GM19372 (cell line): ENCODE results near the gene NF1.
"Not testable (repeated sequence)": the region's sequence is repeated elsewhere in the genome, so short reads cannot be mapped to it uniquely, and the experiment has no call there.

Experiments used
- ATAC-seq: cut with Tn5 transposase; IDR thresholded peaks from one replicate; pipeline ENCODE4 v1.9.1; 2021; ENCODE audit warnings: mild to moderate bottlenecking, low read depth, moderate library complexity; ENCODE audit not compliant: unreplicated experiment

Gene NF1

GRCh38 chr17:31318851-31319661, 224.3 kb downstream of the NF1 start:
- ATAC-seq: no peak

- ATAC-seq: no peak
Measured at GRCh38 chr17:31320241-31320640, 225.5 kb downstream of the NF1 start.

- ATAC-seq: no peak
Measured at GRCh38 chr17:31320791-31321190, 226.0 kb downstream of the NF1 start.

GRCh38 chr17:31321481-31321880, 226.7 kb downstream of the NF1 start, which contains the start of gene EVI2A:
Gene EVI2A, minus strand, starts transcription at chr17:31321622. Its CDS starts 2,609 bp downstream, at chr17:31319013.
- peak; percentile 48 for ATAC-seq

DNA sequence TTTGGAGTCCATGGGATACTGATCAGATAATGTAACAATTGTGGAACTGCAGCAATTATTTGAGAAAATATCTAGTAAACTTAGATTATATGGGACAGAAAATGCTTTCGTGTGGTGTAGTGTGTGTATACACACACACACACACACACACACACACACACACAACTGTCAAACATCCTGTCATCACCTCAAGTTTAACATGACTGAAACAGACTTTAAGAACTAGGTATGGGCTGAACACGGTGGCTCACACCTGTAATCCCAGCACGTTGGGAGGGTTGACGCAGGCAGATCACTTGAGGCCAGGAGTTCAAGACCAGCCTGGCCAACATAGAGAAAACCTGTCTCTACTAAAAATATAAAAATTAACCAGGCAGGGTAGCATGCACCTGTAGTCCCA, 227.2 kb downstream of the NF1 start:
- ATAC-seq: no peak

DNA sequence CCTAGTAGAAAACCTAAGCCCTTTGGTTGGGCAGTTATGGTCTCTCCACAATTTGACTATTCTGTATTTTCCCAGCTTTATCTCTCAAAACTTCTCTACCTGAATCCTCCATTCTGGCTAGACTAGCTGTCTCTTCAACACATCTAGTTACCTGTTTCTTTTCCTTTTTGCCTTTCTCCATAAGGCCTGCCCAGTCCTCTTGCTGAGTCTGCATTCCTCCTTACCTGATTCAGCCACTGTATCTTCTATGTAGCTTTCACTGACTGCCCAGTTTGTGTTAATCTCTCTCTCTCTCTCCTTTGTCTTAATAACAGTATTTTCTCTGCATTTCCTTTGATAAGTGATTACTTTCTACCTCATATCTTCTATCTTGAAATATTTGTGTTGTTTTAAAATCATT, 228.8 kb downstream of the NF1 start:
- no peak for ATAC-seq

DNA sequence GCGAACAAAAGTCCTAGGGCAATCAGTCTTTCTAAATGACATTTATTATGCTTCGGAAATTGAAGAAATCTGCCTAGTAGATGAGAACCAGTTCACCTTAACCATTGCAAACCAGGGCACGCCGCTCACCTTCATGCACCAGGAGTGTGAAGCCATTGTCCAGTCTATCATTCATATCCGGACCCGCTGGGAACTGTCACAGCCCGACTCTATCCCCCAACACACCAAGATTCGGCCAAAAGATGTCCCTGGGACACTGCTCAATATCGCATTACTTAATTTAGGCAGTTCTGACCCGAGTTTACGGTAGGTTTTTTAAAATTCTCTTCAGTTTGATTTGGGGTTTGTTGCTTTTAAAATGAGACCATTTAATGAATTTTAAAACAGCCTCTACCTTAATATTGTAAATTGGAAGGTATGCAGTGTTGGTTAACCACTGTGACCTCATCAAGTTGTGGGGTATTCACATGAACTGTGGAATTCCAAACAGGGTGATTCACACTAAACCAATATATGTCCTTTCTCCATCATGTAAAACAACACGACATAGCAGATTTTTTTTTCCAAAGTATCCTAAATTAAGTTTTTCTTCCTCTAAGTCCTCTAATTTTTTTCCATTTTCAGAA, 232.9 kb downstream of the NF1 start:
- no peak for ATAC-seq

- no peak for ATAC-seq
Measured at GRCh38 chr17:31328160-31328535, 233.4 kb downstream of the NF1 start.

DNA sequence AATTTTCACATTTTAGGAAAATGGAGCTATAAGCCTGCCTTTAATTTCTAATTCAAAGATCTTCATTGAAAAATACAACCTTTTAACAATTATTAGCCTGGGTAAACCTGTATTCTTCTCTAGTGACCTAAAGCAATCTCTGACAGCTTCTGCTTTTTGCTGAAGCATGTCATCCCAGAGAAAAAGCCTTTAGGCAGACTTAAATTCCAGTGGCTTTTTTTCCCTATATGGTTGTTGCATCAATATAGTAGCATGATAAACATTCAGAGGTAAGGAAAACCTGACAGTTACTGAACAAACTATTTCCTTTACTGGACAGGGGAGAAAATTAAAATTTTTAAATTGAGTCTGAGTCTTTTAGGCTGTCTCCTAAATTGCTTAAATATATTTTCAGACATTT, 234.4 kb downstream of the NF1 start:
- no peak for ATAC-seq

GRCh38 chr17:31339906-31340661, 245.3 kb downstream of the NF1 start:
- no peak for ATAC-seq

GRCh38 chr17:31345191-31345747, 250.5 kb downstream of the NF1 start:
- ATAC-seq: not testable (repeated sequence)

GRCh38 chr17:31349454-31349853, 254.7 kb downstream of the NF1 start:
- no peak for ATAC-seq

DNA sequence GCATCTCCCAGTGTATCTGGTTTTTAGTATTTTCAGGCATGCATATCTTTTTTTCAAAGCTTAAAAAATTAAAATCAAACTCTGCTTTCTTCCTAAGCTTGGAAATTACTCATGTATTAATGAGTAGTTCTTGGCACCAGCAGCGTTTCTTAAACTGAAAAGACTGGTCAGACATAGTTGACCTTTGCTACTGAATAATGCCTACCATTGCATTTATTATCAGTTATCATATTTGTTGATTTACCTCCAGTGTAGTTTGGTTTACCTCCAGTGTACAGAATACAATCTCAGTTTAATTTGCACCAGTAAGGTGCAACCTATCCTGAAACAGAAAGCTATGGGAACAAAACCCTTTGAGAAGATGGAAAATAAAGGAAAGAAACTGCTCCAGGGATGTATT, 261.2 kb downstream of the NF1 start:
- no peak for ATAC-seq

GRCh38 chr17:31357091-31357490, 262.3 kb downstream of the NF1 start:
- ATAC-seq: no peak

DNA sequence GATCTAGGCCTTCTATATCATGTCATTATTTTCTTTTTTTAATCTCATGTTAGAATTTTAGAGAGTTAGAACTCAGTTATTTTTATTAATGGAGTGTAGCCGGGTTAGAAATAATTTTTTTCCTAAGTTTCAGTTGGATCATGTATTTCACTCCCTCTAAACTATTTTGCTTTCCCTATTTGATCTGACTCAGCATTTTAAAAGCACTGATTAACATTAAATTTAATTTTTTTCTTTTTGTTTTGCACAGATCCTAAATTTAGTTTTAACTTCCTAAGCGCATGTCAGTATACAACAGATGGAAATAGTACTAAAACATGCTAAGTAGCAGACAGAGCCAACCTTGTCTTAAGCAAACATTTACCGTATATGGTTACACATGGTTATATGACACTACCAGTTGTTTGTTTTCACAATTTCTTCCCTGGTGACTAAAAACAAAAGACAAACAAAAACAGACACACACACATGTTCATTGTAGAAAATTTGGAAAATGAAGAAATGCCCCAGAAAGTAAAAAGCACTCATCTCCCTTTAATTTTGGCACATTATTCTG, 263.1 kb downstream of the NF1 start:
- ATAC-seq: no peak

- ATAC-seq: no peak
Measured at GRCh38 chr17:31364012-31364411, 269.2 kb downstream of the NF1 start.

DNA sequence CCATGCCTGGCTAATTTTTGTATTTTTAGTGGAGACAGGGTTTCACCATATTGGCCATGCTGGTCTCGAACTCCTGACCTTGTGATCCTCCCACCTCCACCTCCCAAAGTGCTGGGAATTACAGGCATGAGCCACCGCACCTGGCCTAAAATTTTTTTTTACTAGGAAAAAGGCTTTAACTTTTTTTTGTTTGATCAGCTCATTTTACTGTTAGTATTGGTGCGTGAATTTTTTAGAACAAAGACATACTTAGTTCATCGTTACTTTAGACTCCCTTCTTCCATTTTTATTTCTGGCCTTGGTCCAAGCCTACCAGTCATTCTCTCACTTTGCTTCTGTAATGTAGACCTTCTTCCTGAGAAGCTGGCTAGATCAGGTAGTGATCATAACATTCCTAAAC, 271.3 kb downstream of the NF1 start:
- no peak for ATAC-seq

GRCh38 chr17:31369266-31369665, 274.5 kb downstream of the NF1 start:
- ATAC-seq: no peak

GRCh38 chr17:31371511-31372097, 276.8 kb downstream of the NF1 start:
- no peak for ATAC-seq
